ENCODE data around the gene RIPK3. TPM values are rescaled to one million over a fixed set of nuclear protein-coding genes. Genes with fewer than 3 reads are reported as not detected.
A peak's percentile ranks its signal among the peaks of the same experiment; 100 is the strongest.

The RIPK3 gene
- total and polyA plus RNA-seq, 2 donors from 2014 or later, result 5.1 to 19.5 TPM

- H3K4me3 ChIP-seq (ENCODE audit: low read length in 3 of 3), result peak overlapping the region; percentile 14 to 72 (median 57)
- H3K4me1 ChIP-seq (ENCODE audit: control insufficient read depth in 2 of 3, insufficient read depth in 2 of 3, low read depth in 1 of 3, low read length in 3 of 3), result peaks cover 3 to 12% (median 5%) of the 10 kb centered on the region in 3 donors
- H3K36me3 ChIP-seq (ENCODE audit: control insufficient read depth in 2 of 3, insufficient read depth in 3 of 3, low read length in 3 of 3), result no peaks in the 10 kb centered on the region
- FAIRE-seq (no peak), DNase-seq (no peak)
- peak overlapping the region in 2 of 3 donors; percentile 10 to 82 for H3K9ac ChIP-seq (ENCODE audit: low read length in 3 of 3)
- peak overlapping the region; percentile 92 to 93 for H3K27ac ChIP-seq (ENCODE audit: low read depth in 2 of 2, low read length in 2 of 2)
- no peak for TF ChIP-seq CTCF (IDR thresholded peaks at IDR 0.05; ENCODE audit: borderline replicate concordance, extremely low read depth, insufficient read depth)
- H3K27me3 ChIP-seq (ENCODE audit: control insufficient read depth, insufficient read depth, low read length), result no peaks in the 10 kb centered on the region
- intact Hi-C loops (cut with DNase I), result no loop called here
- no peaks in the 10 kb centered on the region for H3K9me3 ChIP-seq (ENCODE audit: control insufficient read depth in 2 of 3, insufficient read depth in 1 of 3, low read length in 3 of 3)
Observed at GRCh38 chr14:24366413-24366720, 26.6 kb upstream of the RIPK3 start.

GRCh38 chr14:24365600-24366412 lies 26.0 kb upstream of the RIPK3 start:
- peak; percentile 47 for FAIRE-seq
- peak overlapping the region; percentile 92 to 93 for H3K27ac ChIP-seq (ENCODE audit: low read depth in 2 of 2, low read length in 2 of 2)
- no peaks in the 10 kb centered on the region for H3K36me3 ChIP-seq (ENCODE audit: control insufficient read depth in 2 of 3, insufficient read depth in 3 of 3, low read length in 3 of 3)
- H3K9me3 ChIP-seq (ENCODE audit: control insufficient read depth in 2 of 3, insufficient read depth in 1 of 3, low read length in 3 of 3), result no peaks in the 10 kb centered on the region
- no peaks in the 10 kb centered on the region for H3K27me3 ChIP-seq (ENCODE audit: control insufficient read depth, insufficient read depth, low read length)
- intact Hi-C loops (cut with DNase I), result no loop called here
- peak overlapping the region; percentile 14 to 72 (median 52) for H3K4me3 ChIP-seq (ENCODE audit: low read length in 3 of 3)
- H3K9ac ChIP-seq (ENCODE audit: low read length in 3 of 3), result peak overlapping the region in 2 of 3 donors; percentile 10 to 82
- peak; percentile 75 for TF ChIP-seq CTCF (IDR thresholded peaks at IDR 0.05; ENCODE audit: borderline replicate concordance, extremely low read depth, insufficient read depth)
- DNase-seq, result peak; percentile 93 to 96 (median 94)
- H3K4me1 ChIP-seq (ENCODE audit: control insufficient read depth in 2 of 3, insufficient read depth in 2 of 3, low read depth in 1 of 3, low read length in 3 of 3), result peaks cover 3 to 12% (median 5%) of the 10 kb centered on the region in 3 donors

GRCh38 chr14:24364841-24365240 lies 25.1 kb upstream of the RIPK3 start:
- intact Hi-C loops (cut with DNase I), result no loop called here
- FAIRE-seq (no peak), DNase-seq (no peak)
- no peak overlapping the region for H3K4me3 ChIP-seq (ENCODE audit: low read length in 3 of 3)
- no peaks in the 10 kb centered on the region for H3K27me3 ChIP-seq (ENCODE audit: control insufficient read depth, insufficient read depth, low read length)
- no peak overlapping the region for H3K9ac ChIP-seq (ENCODE audit: low read length in 3 of 3)
- H3K27ac ChIP-seq (ENCODE audit: low read depth in 2 of 2, low read length in 2 of 2), result peak overlapping the region in 1 of 2 donors; percentile 93
- peaks cover 3 to 12% (median 5%) of the 10 kb centered on the region in 3 donors for H3K4me1 ChIP-seq (ENCODE audit: control insufficient read depth in 2 of 3, insufficient read depth in 2 of 3, low read depth in 1 of 3, low read length in 3 of 3)
- no peaks in the 10 kb centered on the region for H3K36me3 ChIP-seq (ENCODE audit: control insufficient read depth in 2 of 3, insufficient read depth in 3 of 3, low read length in 3 of 3)
- H3K9me3 ChIP-seq (ENCODE audit: control insufficient read depth in 2 of 3, insufficient read depth in 1 of 3, low read length in 3 of 3), result no peaks in the 10 kb centered on the region
- TF ChIP-seq CTCF (IDR thresholded peaks at IDR 0.05; ENCODE audit: borderline replicate concordance, extremely low read depth, insufficient read depth), result no peak

All from kidney (tissue), 14 donors.